OCI-LY3 (cell line): ENCODE data around the gene DMTF1.

Source experiments
- CTCF ChIP-seq: fragments of 200-600, 300-600 bp; sonication (generic); IDR thresholded peaks from 2 replicates; pipeline ENCODE4 v1.5.1; 2014; ENCODE audit warnings: antibody characterized with exemption, low read length, low read depth
- EZH2phosphoT487 ChIP-seq: fragments of 200-600 bp; shearing (Covaris generic); IDR thresholded peaks from 2 replicates; pipeline ENCODE4 v1.6.1; 2018; ENCODE audit warnings: antibody characterized with exemption, mixed run types, low read depth

- TF ChIP-seq CTCF, result no peak
- TF ChIP-seq EZH2phosphoT487, result no peak
Measured at GRCh38 chr7:87106974-87107612, 45.2 kb upstream of the DMTF1 start.
